ENCODE results near the gene PPFIBP1.
A peak's percentile ranks its signal among the peaks of the same experiment; 100 is the strongest.

PPFIBP1 gene

DNA sequence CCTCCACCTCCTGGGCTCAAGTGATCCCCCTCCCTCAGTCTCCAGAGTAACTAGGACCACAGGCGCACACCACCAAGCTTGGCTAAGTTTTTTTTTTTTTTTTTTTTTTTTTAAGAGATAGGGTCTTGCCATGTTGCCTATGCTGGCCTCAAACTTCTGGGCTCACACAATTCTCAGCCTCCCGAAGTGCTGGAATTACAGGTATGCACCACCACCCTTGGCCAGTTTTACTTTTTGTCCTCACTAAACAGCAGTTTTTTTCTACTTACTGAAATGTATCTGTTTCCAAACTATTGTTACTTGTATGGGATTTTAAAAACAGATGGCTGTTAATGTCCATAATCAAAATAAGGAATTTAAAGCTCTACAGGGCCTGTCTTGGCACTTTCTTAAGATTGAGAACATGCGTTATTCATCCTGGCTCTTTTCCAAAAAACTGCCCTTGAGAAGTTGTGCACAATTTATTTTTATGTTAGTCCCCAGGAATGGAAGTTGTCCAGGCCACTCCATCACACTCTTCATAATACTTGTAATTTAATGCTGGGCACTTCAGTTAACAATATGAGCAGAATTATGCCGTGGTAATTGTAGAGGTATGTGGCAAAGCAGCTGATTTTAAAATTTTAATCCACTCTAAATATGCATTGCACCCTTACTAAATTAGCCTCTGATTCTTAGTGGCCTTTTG lies 120.3 kb downstream of the PPFIBP1 start:
- no peak overlapping the region for H3K4me3 ChIP-seq (replicated peaks; ENCODE audit: low read depth, low read length)
- TF ChIP-seq, protein P1, sequence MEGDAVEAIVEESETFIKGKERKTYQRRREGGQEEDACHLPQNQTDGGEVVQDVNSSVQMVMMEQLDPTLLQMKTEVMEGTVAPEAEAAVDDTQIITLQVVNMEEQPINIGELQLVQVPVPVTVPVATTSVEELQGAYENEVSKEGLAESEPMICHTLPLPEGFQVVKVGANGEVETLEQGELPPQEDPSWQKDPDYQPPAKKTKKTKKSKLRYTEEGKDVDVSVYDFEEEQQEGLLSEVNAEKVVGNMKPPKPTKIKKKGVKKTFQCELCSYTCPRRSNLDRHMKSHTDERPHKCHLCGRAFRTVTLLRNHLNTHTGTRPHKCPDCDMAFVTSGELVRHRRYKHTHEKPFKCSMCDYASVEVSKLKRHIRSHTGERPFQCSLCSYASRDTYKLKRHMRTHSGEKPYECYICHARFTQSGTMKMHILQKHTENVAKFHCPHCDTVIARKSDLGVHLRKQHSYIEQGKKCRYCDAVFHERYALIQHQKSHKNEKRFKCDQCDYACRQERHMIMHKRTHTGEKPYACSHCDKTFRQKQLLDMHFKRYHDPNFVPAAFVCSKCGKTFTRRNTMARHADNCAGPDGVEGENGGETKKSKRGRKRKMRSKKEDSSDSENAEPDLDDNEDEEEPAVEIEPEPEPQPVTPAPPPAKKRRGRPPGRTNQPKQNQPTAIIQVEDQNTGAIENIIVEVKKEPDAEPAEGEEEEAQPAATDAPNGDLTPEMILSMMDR (IDR thresholded peaks at IDR 0.05; ENCODE audit: low read depth, low read length, missing control alignments) = no peak
- DNase-seq (ENCODE audit: extremely low read depth, low read depth) = no peak

GRCh38 chr12:27645671-27646070 lies 121.7 kb downstream of the PPFIBP1 start:
- TF ChIP-seq, protein P1 (IDR thresholded peaks at IDR 0.05; ENCODE audit: low read depth, low read length, missing control alignments) = no peak
- DNase-seq (ENCODE audit: extremely low read depth, low read depth) = no peak

DNA sequence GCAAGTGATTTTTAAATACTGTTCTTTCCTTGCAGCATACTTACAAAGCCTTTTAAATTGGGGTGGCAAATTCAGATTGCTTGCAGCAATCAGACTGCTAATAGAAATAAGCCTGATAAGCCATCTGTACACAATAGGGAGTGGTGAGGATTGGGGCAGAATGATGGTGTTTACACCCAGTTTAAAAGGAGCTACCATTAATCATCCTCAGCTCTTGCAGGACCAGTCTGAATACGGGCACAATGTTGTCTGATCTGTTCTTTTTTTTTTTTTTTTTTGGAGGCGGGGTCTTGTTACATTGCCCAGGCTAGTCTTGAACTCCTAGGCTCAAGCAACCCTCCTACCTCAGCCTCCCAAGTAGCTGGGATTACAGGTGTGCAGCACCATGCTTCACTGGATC lies 122.1 kb downstream of the PPFIBP1 start:
- H3K4me3 ChIP-seq (replicated peaks; ENCODE audit: low read depth, low read length) = no peak overlapping the region
- no peak for DNase-seq (ENCODE audit: extremely low read depth, low read depth)
- TF ChIP-seq, protein P1 (IDR thresholded peaks at IDR 0.05; ENCODE audit: low read depth, low read length, missing control alignments) = no peak

More at GRCh38 chr12:27645671-27646070, 121.7 kb downstream of the PPFIBP1 start:
- no peak overlapping the region for H3K4me3 ChIP-seq (replicated peaks; ENCODE audit: low read depth, low read length)

- DNase-seq (ENCODE audit: extremely low read depth, low read depth) = no peak
- TF ChIP-seq, protein P1 (IDR thresholded peaks at IDR 0.05; ENCODE audit: low read depth, low read length, missing control alignments) = no peak
- no peak overlapping the region for H3K4me3 ChIP-seq (replicated peaks; ENCODE audit: low read depth, low read length)
These were observed 126.0 kb downstream of the PPFIBP1 start for GRCh38 chr12:27650011-27650410.

DNA sequence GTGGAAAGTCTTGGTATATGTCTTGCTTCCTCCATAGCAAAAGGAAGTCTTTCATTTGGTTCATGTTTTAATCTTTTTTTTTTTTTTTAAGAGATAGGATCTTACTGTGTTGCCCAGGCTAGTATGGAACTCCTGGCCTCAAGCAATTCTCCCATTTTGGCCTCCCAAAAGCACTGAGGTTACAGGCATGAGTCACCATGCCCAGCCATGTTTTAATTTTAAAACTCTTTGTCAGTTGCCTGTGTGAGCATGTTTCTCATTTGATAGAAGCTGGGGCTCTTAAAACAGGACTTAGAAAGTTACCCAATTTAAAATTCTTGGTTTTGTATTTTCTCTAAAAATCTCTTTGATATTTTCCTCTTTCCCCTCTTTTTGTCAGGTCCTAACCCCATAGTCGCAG lies 127.2 kb downstream of the PPFIBP1 start:
- no peak for DNase-seq (ENCODE audit: extremely low read depth, low read depth)
- TF ChIP-seq, protein P1 (IDR thresholded peaks at IDR 0.05; ENCODE audit: low read depth, low read length, missing control alignments) = no peak
- H3K4me3 ChIP-seq (replicated peaks; ENCODE audit: low read depth, low read length) = no peak overlapping the region

- DNase-seq (ENCODE audit: extremely low read depth, low read depth) = peak; percentile 84
- no peak overlapping the region for H3K4me3 ChIP-seq (replicated peaks; ENCODE audit: low read depth, low read length)
- TF ChIP-seq, protein P1 (IDR thresholded peaks at IDR 0.05; ENCODE audit: low read depth, low read length, missing control alignments) = peak; percentile 88
These were observed 128.3 kb downstream of the PPFIBP1 start for GRCh38 chr12:27652174-27652763.

All from HFF-Myc (cell line).